Thoracic aorta (tissue), 2 donors: ENCODE data around the gene NEIL1. TPM values are rescaled to one million over a fixed set of nuclear protein-coding genes. Genes with fewer than 3 reads are reported as not detected.
A peak's percentile ranks its signal among the peaks of the same experiment; 100 is the strongest.
"Not testable (repeated sequence)": the region's sequence is repeated elsewhere in the genome, so short reads cannot be mapped to it uniquely, and the experiment has no call there.

Source experiments
- ATAC-seq: fragments of 150-250 bp; one replicate; pipeline ENCODE4 v1.8.0; 2017; ENCODE audit warnings: low read depth; ENCODE audit not compliant: insufficient number of reproducible peaks, low FRiP score
- DNase-seq: peaks from one replicate; pipeline ENCODE4 v3.0.0-alpha.2; 2020; ENCODE audit warnings: low spot score
- H3K27ac ChIP-seq, 2 donors: fragments of 200-600 bp; sonication (generic); 1 replicate in 1 of 2; 2 replicates in 1 of 2; pipeline ENCODE4 v1.5.1; 2016; ENCODE audit warnings: mild to moderate bottlenecking in 2 of 2, moderate library complexity in 2 of 2
- H3K27me3 ChIP-seq: fragments of 200-600 bp; sonication (generic); replicated peaks from 2 replicates; pipeline ENCODE4 v1.6.0; 2016; ENCODE audit warnings: mild to moderate bottlenecking; ENCODE audit not compliant: insufficient read depth
- H3K36me3 ChIP-seq: fragments of 200-600 bp; sonication (generic); one replicate; pipeline ENCODE4 v1.5.1; 2016
- H3K4me1 ChIP-seq, 2 donors: fragments of 200-600 bp; sonication (generic); 1 replicate in 1 of 2; 2 replicates in 1 of 2; pipeline versions ENCODE4 v1.5.1 to v1.6.0; 2016; ENCODE audit warnings: low read depth in 2 of 2, mild to moderate bottlenecking in 1 of 2; ENCODE audit not compliant: control insufficient read depth in 1 of 2
- H3K4me3 ChIP-seq: fragments of 200-600 bp; sonication (generic); 2 replicates; pipeline ENCODE4 v1.5.1; 2016; ENCODE audit warnings: mild to moderate bottlenecking
- H3K9me3 ChIP-seq: fragments of 200-600 bp; sonication (generic); 2 replicates; pipeline ENCODE4 v1.5.1; 2016
- total RNA-seq, 2 donors: library from RNA; depleted of rRNA; stranded (reverse); fragments of >200 nt; gene quantifications; one replicate each; pipeline versions ENCODE4 v1.1.0 to v1.2.3, GENCODE V29; 2016
- TF ChIP-seq, protein P1 (sequence below): fragments of 200-600 bp; sonication (generic); IDR thresholded peaks from one replicate; pipeline ENCODE4 v1.5.1; 2019; ENCODE audit warnings: antibody characterized with exemption

The NEIL1 gene
- total RNA-seq, 2 donors from 2014 or later: 47.8 to 62.3 TPM

DNA sequence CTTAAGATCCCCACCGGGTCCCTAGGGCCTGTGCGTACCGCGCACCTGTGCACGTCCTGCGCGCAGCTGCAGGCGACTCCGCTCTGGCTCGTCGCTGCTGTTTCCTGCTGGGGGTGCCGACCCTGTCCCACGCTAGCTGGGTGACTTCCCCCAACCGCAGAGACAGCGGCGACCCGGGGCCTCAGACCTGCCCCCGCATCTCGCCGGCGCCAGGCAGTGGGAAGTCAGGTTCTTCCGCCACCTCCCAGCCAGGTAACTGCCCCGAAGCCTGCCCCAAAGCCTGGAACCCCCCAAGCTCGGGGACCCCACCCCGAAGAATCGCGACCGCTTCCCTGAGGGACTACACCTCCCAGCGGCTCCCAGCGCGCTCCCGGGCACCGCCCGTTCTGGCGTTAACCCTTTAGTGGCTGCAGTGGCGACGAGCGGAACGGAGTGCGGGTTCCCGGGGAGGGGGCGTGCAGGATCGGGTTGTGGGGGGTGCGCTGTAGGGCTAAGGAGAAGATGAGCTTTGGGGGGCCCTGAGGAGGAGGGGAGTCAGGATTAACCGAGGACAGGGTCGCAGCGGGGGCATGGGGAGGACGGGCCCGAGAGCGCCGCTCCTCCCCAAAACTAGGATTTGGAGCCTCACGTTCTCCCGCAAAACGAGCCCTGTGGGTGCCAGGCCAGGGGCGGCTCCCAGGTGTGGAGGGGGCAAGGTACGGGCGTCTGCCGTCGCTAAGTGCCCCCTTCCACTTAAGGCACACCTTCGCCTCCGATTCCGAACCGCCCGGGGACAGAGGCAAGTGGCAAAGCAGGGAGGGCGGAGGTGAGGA is 589 bp downstream of the NEIL1 start:
- peak overlapping the region; percentile 25 to 50 for H3K27ac ChIP-seq
- H3K36me3 ChIP-seq: no peaks in the 10 kb centered on the region
- H3K4me3 ChIP-seq: peak overlapping the region; percentile 90
- TF ChIP-seq, protein P1, sequence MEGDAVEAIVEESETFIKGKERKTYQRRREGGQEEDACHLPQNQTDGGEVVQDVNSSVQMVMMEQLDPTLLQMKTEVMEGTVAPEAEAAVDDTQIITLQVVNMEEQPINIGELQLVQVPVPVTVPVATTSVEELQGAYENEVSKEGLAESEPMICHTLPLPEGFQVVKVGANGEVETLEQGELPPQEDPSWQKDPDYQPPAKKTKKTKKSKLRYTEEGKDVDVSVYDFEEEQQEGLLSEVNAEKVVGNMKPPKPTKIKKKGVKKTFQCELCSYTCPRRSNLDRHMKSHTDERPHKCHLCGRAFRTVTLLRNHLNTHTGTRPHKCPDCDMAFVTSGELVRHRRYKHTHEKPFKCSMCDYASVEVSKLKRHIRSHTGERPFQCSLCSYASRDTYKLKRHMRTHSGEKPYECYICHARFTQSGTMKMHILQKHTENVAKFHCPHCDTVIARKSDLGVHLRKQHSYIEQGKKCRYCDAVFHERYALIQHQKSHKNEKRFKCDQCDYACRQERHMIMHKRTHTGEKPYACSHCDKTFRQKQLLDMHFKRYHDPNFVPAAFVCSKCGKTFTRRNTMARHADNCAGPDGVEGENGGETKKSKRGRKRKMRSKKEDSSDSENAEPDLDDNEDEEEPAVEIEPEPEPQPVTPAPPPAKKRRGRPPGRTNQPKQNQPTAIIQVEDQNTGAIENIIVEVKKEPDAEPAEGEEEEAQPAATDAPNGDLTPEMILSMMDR: no peak
- no peaks in the 10 kb centered on the region for H3K27me3 ChIP-seq
- H3K9me3 ChIP-seq: no peaks in the 10 kb centered on the region
- no peak for DNase-seq
- H3K4me1 ChIP-seq: peaks cover 6 to 23% of the 10 kb centered on the region in 2 donors
- peak; percentile 35 for ATAC-seq

DNA sequence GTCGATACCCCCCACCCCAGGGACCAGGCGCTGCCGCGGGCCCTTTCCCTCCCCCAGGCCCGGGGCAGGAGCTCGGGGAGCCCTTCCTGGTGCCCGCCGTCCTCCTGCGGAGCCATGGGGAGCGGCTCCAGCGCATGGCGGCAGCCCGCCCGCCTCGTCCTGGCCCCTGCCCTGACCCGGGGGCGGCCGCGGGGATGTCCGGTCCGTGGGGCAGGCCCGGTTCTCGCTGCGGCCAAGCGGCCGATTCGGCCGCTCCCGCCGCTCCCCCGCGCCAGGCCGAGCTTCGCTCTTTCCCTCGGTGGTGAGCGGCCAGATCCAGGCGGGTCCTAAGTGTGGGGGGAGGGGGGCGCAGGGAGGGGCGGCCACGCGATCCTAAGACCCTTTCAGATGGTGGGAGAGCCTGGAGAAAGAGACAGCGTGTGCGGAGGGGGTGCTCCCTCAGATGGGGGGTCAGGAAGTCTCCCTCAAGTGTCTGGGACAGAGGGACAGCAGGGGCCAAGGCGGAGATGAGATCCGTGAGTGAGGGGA is 1.3 kb downstream of the NEIL1 start:
- DNase-seq: no peak
- TF ChIP-seq, protein P1: no peak
- Histone ChIP-seq H3K9me3 (no peaks in the 10 kb centered on the region), H3K4me1 (peaks cover 6 to 23% of the 10 kb centered on the region in 2 donors), H3K4me3 (peak overlapping the region; percentile 90), H3K27me3 (no peaks in the 10 kb centered on the region), H3K27ac (peak overlapping the region; percentile 25 to 50), H3K36me3 (no peaks in the 10 kb centered on the region)
- no peak for ATAC-seq

DNA sequence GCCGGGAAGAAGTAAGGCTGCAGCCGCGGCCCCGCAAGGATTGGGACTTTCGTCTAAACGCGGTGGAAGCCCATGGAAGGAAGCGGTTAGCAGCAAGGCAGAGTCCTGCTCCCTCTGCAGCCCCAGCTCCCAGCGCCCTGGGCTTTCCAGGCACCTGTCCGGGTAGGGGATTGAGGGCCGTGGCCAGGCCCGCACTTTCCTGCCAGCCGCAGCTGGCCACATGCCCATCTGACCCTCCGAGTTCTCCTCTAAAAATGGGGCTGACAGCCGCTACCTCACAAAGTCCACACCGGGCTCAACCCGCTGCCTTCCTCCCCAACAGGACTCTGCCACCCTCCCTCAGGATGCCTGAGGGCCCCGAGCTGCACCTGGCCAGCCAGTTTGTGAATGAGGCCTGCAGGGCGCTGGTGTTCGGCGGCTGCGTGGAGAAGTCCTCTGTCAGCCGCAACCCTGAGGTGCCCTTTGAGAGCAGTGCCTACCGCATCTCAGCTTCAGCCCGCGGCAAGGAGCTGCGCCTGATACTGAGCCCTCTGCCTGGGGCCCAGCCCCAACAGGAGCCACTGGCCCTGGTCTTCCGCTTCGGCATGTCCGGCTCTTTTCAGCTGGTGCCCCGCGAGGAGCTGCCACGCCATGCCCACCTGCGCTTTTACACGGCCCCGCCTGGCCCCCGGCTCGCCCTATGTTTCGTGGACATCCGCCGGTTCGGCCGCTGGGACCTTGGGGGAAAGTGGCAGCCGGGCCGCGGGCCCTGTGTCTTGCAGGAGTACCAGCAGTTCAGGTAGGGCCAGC is 1.9 kb downstream of the NEIL1 start:
- H3K4me1 ChIP-seq: peaks cover 6 to 23% of the 10 kb centered on the region in 2 donors
- DNase-seq (no peak), ATAC-seq (no peak)
- H3K36me3 ChIP-seq: no peaks in the 10 kb centered on the region
- no peaks in the 10 kb centered on the region for H3K27me3 ChIP-seq
- H3K27ac ChIP-seq: peak overlapping the region in 1 of 2 donors; percentile 50
- H3K9me3 ChIP-seq: no peaks in the 10 kb centered on the region
- H3K4me3 ChIP-seq: peak overlapping the region; percentile 90
- TF ChIP-seq, protein P1: no peak

GRCh38 chr15:75349351-75349669 is 2.5 kb downstream of the NEIL1 start:
- H3K4me3 ChIP-seq, H3K27ac ChIP-seq, ATAC-seq, H3K9me3 ChIP-seq, DNase-seq, H3K27me3 ChIP-seq, H3K36me3 ChIP-seq: not testable (repeated sequence)
- H3K4me1 ChIP-seq: peaks cover 6 to 23% of the 10 kb centered on the region in 2 donors

GRCh38 chr15:75349851-75350588 is 3.2 kb downstream of the NEIL1 start:
- Histone ChIP-seq H3K4me1 (peaks cover 6 to 23% of the 10 kb centered on the region in 2 donors), H3K9me3 (no peaks in the 10 kb centered on the region), H3K36me3 (no peaks in the 10 kb centered on the region), H3K4me3 (no peak overlapping the region), H3K27ac (no peak overlapping the region), H3K27me3 (no peaks in the 10 kb centered on the region)
- no peak for ATAC-seq
- TF ChIP-seq, protein P1: no peak
- no peak for DNase-seq
